Stimulated activated CD8-positive, alpha-beta memory T cell treated with anti-CD3 and anti-CD28 coated beads, Interleukin-4, amount 100 ng/mL, for 4 hours (primary cell): ENCODE results near the gene DSCAM.

Experiments
- DNase-seq, 2 donors: peaks; one replicate each; pipeline ENCODE4 v3.0.0-alpha.2; 2020; ENCODE audit warnings: low read depth in 2 of 2, low spot score in 1 of 2

Gene DSCAM

DNA sequence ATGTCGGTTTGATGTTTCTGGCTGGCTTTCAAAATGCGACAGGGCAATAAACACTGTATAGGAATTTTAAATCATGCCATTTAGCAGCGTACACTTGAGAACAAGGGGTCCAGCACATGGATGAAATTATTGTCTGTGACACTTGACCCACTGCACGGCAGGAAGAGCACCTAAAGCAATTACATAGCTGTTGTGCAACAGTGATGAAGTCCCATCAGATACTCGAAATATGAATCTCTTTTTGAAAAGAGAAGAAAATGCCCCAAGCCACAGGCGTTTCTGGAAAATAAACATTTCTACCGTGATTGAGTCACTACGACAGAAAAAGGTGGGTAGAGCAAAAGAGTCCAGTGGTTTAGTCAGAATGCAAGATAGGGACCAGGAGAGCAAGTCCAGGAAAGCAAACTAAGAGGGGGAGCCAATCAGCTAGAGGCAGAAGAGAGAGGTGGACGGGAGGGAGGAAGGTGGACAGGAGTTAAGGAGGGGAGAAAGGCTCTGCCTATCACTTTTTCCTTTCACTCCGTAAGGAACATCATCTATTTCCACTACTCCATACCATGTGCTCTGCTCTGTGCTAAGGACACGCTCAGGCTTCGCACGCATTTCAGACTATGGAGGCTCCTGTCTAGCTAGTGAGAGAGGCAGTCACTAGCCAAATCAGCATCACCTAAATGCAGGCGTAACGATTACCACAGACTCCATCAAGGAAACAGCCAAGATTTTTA, 6.4 kb downstream of the DSCAM start:
- DNase-seq: no peak

DNA sequence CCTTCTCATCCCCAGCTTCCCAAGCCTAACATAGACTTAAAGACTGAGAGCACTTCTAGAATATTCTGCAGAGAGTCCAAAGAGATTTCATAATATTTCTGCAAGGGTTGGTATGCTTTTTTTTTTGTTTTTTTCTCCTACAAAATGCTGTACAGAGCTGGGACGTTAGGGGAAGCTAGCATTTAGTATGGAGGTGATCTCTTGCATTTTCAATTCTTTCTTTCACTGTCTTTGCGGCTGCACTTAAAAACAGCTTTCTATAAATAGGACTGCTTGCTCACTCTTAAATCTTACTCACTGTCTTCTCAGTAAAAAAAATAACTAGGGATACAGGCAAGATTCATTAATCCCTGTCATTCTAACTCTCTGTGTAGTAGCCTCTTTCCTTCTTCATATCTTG, 7.4 kb downstream of the DSCAM start:
- DNase-seq: no peak

DNA sequence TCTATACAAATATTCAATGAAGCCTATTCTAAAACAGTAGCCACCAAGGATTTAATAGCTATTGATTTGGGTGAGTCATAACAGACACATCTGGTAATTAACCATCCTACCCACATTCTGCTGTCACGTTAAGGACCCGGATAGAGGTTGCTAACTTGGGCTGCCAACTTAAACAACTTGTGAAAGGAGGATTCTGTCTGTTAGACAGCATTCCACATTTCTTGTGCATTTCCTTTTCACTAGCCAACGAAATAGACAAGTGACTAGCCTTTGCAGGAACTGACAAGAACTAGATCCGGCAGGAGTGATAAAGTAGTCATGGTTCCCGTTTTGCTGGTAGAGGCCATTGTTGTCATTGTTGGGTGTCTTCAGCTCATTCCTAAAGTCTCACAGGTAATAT, 9.5 kb downstream of the DSCAM start:
- no peak for DNase-seq

DNA sequence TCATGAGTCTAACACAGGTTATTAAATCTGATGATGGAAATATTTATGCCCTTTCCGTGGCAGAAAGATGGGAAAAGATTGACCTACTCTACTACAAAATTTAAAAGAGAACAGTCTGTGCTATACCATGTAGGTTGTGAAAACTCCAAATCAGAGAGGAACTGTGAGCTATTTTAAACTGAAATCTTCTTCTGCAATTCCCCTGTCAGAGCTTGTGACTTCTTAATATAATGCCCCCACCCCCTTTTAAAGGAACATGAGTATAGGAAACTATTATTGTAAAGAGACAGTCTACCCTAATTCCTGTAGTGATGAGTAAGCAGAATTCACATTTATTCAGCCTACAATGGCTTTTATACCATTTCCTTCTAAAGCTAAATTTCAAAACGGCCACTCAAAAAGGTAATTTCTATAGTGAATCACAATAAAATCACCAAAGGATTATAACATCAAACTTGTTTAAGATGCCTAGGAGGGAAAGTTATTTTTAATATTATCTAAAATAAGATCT, 11.7 kb downstream of the DSCAM start:
- DNase-seq: no peak

DNA sequence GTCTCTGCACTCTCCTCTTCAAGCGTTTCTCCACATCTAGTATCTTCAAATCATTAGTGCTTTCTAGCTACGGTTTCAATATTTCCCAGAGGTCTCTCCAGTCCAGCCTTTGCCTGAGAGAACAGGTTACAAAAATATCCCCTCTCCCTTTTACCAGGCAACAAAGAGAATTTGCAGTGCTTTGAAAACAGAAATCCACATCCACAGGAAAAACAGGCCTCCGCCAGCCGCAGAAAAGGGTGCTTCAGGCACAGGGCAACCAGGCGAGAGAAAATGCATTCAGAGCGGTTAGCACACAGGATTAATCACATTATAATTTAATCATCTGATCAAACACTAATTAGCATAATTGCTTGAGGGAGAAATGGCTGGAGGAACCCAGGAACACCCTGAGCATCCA, 13.8 kb downstream of the DSCAM start:
- no peak for DNase-seq

DNA sequence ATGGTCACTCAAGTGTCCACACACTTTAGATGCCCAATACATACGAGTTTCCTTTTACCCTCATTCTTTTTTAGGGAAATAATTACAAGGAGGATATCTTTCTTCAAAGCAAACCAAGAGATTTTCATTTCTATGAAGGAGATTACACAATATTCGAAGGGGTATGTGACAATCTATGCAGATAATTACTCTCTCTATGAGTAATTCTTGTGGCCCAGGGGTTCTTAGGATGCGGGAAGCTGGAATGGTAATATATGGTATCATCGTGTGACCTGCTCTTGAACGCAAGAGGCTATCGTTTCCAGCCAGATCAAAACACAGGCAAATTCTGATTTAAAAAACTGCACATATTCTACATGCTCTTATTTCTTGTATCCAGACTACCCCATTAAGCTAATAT, 14.6 kb downstream of the DSCAM start:
- no peak for DNase-seq

DNA sequence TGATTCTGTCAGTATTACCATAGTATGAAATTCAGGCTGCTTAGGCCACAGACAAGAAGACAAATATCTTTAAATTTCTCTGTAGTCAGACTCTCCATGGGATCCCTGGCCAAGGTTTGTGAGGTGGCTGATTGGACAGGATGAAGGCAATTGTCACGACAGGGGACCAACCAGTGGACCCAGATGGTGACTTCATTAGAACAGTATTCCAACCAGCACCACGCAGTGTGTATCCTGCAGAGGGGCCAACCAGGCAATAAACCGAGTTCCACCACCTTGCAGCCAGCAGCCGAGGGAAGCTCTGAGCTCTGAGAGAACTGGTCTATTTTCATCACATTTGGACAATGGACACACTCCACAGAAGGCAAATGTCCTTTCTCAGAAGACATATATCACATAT, 16.1 kb downstream of the DSCAM start:
- no peak for DNase-seq

DNA sequence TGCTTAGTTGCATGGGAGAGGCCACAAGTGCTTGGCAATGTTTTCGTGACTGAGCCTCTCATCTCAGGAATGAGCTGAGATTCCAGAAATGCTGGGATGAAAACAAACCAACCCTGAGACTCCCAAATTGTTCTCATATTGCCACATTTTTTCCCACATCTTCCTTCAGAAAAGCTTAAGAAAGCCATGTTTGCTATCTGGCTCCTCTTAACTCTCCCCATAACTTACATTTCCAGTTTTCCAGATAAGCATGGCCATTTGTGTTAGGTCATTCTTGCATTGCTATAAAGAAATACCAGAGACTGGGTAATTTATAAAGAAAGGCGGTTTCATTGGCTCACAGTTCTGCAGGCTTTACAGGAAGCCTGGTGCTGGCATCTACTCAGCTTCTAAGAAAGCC, 17.2 kb downstream of the DSCAM start:
- DNase-seq: no peak

DNA sequence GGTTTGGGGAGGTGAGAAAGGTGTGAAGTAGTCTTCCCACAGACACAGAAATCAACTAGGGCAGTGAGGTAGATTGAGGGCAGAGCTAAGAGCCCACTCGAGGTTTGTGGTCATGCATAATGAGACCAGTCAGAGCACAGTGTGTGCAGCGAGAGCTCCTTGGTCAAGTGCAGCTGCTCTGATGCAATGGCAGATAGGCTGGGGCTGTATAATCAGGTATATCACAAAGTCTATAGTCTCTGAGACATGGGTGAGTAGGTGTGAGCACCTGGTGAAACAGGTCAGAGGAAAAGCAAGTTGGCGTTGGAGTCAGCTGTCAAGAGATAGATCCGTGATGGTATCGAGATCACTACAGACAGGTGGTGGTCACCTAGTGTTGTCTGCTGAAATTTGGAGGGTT, 17.6 kb downstream of the DSCAM start:
- DNase-seq: no peak

DNA sequence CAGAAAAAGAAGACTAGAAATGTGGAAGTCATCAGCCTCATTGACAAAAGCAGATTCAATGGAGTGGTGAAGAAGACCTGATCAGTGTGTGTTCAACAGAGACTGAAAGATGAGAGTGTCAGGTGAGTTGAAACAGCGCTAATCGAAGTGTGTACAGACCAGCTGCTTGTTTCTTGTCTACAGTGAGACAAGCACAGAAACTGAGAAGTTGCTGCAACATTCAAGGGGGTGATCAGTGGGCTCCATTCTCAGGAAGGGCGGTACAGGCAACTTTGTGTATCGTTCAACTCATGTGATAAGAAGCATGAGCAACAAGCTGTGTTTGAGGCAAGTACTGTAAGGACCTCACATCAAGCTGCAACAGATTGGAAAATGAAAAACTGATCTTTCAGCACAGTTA, 19.4 kb downstream of the DSCAM start:
- DNase-seq: no peak

DNA sequence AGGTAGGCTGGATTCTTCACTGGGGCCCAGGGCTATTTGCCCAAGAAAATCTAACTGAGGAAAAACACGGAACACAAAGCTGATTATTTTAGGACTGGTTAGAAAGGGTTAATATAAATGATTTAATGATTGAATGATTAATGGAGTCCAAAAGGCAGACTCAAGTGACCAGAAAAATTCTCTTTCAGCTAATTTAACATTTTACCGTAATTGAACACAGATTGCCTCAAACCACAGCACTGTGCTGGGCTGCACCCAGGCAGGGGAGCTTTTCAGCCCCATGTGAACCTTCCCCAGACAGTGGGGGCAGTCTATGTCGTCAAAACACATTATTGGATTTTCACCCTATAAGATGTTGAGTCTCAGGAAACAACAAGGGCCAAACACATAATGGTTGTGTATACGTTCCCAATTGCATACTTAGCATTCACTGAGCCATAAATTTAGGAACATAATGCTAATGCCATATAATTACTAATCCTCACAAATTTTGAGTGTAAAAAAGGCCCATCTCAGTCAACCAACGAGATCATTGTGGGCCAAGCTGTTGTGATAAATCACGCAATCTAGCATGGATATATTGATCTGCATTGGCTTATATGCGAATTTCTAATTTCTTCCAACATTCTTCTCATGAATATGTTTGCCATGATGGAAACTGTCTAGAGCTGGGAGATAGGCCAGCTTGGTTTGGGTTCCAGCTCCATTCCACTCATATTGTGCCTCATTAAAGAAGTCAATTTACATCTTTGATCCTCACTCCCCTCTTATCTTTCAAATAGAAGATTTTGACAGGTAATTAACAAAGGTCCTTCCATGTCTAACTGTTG, 27.7 kb downstream of the DSCAM start:
- DNase-seq: no peak

DNA sequence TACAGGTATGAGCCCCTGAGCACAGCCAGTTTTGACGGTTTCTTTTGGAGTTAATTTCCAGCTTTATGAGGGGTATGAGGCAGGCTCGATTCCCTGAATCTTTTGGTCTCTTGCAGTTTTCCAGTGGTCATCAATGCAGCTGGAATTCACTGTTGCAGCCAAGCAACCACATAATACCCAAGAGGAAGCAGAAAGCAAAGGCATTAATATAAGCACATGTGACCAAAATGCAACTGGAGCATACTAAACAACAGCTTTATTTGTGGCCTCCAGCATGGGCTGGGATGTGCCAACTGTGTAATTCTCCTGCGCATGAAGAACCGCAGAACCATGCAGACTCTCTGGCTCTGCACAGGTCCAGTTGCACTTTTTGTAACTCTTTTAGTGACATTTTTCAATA, 33.0 kb downstream of the DSCAM start:
- DNase-seq: no peak

DNA sequence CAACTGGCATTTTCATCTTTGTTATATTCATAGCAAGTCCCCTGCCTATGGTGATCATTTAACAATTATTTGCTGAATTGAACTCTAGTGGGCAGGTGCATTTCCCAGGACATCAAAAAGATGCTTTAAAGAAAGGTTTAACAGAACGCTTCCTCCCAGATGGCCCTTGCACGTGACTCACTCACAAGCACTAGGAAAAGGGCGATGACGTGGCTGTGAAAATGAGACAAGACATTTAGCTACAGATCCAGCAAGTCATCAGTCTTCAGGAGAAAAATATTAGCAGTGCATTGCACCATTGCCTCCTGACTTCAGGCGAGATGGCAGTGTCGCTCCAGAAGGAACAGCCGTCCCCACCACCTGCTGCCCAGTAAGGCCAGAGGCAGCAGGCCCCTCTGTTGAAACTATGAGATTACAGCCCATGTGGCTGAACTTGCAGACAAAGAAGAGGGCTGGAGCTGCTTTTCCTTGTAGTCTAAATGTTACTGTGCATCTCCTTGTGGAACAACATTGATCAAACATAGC, 37.2 kb downstream of the DSCAM start:
- no peak for DNase-seq

DNA sequence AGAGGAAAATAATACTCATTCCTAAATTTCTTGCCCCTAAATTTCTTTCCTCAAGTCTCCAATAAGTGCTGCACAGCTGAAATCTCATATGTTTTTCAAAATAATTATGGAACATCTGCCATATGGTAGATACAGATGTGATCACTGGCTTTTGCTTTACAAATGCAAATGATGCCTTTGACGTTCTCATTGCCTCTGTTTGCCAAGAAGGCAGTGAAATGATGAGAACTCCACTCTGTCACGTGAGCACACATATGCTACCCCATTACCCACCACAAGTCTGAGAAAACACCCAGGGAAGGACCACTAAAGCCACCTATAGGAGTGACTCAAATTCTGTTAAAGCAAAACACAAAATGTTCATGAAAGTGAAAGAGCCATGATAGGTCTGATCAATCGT, 43.9 kb downstream of the DSCAM start:
- DNase-seq: no peak

DNA sequence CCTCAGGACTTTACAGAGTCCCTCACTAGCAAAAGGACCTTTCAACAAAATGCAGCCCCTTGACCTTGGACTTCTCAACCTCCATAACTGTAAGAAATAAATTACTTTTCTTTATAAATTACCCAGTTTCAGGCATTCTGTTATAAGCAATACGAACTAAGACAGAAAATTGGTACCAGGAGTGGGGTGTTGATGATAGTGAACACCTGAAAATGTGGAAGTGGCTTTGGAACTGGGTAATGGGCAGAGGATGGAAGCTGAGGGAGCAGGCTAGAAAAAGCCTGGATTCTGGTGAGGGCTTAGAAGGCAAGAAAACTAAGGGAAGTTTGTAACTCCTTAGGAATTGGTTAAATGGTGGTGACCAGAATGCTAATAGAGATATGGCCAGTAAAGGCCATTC, 46.8 kb downstream of the DSCAM start:
- no peak for DNase-seq

DNA sequence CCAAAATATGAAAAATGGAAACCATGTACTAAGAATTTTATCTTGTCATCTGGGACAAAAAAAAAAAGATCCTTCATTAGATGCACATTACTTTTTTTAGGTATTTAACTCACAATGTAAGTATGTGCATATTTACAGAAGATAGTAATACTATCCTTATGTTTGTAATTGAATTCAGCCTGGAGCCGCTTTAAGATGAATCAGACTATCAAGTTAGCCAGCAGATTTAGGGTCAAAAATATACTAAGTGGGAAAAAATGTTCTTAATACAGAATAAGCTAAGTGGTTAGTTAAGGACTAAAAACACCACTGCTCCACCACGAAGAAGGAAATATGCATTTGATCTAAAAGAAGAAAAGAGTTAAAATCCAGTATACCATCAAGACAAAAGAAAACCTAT, 49.1 kb downstream of the DSCAM start:
- DNase-seq: no peak

DNA sequence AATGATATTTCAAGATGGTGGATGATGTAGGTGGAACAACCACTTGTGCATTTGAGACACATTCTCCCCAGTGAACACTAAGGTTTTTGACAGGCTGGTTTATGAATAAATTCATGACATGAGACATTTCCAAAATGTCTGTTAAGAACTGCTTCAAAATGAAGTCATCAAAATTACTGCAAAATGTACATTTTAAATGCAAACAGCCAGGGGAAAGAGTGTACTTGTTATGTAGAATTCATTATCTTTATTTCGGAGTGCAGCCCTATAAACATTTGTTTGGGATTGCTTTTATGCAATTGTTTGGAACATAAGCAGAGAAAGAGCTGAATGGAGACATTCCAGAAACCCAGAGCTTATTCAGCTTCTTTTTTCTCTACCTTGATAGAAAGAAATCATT, 49.5 kb downstream of the DSCAM start:
- no peak for DNase-seq

DNA sequence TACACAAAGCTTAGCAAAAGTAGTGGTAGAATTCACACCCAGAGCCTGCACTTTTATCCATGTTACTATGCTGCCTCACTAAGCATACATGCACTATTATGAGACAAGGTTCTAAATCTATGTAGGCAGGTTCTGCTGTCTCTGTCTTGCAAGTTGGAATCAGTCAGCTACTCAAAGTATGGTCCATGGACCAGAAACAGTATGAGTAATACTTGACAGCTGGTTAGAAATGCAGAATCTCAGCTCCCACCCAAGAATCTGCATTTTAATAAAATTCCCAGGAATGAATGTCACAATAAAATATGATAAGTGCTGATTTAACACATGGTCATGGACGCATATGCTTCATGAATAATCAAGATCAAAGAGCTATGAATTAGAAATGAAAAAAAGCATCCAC, 50.5 kb downstream of the DSCAM start:
- no peak for DNase-seq

DNA sequence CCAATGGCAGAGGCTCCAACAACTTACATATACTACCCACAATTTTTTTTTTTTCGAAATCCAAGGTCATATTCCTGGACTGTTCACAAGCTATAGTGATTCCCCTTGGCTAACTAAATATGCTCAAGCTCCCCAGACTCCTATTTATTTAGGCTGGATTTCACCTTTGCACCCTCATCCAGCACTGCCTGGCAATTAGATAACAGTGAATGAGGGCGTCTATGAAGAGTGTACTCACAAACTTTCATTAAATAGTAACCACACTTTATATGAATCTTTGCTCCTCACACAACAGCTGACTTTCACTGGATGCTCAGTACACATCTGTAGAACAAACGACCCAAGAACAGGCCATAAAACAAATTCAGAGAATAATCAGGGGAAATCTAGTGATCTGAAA, 51.6 kb downstream of the DSCAM start:
- no peak for DNase-seq

DNA sequence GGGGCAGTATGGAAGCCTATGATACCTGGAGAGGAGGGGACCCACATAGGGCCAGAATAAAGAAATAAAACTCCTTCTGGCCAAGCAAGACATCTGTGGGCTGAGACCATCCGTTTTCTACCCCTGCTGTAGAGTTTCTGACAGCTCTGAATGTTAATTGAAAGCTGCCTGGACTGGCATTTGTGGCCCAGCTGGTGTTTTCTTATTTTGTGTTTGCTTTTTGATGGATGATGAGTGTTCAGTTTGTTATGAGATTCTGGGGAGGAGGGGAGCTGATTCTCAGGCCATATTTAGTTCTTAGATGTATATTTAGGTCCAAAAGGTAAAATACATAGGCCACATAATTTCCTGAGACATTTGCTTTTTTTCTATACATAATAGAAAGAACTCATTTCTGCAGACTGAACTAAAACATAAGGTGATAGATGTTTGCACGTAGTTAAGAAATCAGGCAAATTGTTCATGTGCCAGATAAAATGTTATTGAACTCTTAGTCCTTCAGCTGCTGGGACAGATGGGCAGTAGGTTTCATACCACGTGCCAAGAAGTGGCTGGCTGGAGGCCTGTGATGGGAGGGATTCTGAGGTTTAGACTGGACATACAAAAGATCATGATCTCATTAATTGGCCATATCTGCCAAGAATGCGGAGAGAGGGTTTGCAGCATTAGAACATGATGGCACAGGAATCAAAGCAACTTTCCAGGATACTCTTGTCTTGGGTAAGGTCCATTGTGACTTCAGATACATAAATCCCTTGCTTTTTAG, 54.1 kb downstream of the DSCAM start:
- no peak for DNase-seq

DNA sequence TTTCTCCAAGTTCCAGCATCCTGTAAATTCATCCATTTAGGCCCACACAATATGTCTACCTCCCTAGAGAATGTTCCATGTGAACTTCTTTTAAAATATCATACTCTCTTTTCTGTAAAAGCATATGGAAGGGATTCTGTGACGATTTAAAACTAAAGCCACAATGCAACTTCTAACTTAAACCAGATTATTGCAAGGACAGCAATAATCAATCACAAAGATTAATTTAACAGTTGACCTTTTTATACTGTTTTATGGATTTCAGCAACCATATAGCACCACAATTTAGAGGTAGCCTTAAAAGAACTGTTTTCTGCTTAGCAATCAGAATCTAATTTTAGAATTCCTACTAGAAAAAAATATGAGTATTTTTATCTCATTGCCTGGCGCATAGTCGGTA, 58.3 kb downstream of the DSCAM start:
- no peak for DNase-seq

DNA sequence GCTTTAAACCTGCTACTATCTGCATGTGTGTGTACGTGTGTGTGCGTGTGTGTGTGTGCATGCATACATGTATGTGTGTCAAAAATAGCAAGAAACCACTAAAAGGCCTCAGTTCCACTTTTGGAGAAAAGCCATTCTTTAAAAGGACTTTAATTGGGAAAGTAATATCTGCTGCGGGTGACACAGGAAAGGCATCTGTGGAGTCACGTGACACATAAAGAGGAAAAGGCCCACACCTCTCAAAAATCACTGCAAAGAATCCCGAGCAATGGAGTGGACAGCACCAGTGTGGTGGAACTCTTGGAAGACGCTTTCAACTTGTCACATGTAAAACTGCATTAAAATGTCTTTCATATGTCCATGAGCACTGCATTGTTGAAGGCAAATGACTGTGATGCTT, 63.6 kb downstream of the DSCAM start:
- no peak for DNase-seq
